Stimulated activated naive CD8-positive, alpha-beta T cell treated with anti-CD3 and anti-CD28 coated beads, Interleukin-15, amount 100 ng/mL, for 72 hours (primary cell): ENCODE data around the gene GOLGA8N.
"Not testable (repeated sequence)": the region's sequence is repeated elsewhere in the genome, so short reads cannot be mapped to it uniquely, and the experiment has no call there.

ENCODE experiments used
- ATAC-seq: fragments of 150-1000 bp; cut with Tn5 transposase; 2 replicates; pipeline ENCODE4 v1.10.0; 2021; ENCODE audit warnings: mild to moderate bottlenecking, moderate library complexity
- DNase-seq, 2 donors: peaks; one replicate each; pipeline ENCODE4 v3.0.0; 2021 to 2022
- H3K27ac Mint-ChIP-seq, 2 donors: one replicate each; pipeline ENCODE4 v1.8.0; 2022; ENCODE audit warnings: mild to moderate bottlenecking in 2 of 2, mixed read lengths in 2 of 2, moderate library complexity in 2 of 2
- H3K27me3 Mint-ChIP-seq: one replicate; pipeline ENCODE4 v1.8.0; 2022; ENCODE audit warnings: mixed read lengths
- H3K4me1 Mint-ChIP-seq: one replicate; pipeline ENCODE4 v1.8.0; 2022; ENCODE audit warnings: mild to moderate bottlenecking, mixed read lengths
- H3K4me3 Mint-ChIP-seq, 2 donors: one replicate each; pipeline ENCODE4 v1.8.0; 2022; ENCODE audit warnings: mild to moderate bottlenecking in 2 of 2, mixed read lengths in 2 of 2, moderate library complexity in 1 of 2
- H3K9me3 Mint-ChIP-seq, 2 donors: one replicate each; pipeline ENCODE4 v1.8.0; 2022; ENCODE audit warnings: mixed read lengths in 2 of 2

Gene GOLGA8N

GRCh38 chr15:32593151-32593550, at the start of gene GOLGA8N:
Gene GOLGA8N, plus strand, starts transcription at chr15:32593456.
- ATAC-seq, H3K27me3 Mint-ChIP-seq, H3K4me1 Mint-ChIP-seq, H3K4me3 Mint-ChIP-seq, DNase-seq, H3K27ac Mint-ChIP-seq, H3K9me3 Mint-ChIP-seq: not testable (repeated sequence)

DNA sequence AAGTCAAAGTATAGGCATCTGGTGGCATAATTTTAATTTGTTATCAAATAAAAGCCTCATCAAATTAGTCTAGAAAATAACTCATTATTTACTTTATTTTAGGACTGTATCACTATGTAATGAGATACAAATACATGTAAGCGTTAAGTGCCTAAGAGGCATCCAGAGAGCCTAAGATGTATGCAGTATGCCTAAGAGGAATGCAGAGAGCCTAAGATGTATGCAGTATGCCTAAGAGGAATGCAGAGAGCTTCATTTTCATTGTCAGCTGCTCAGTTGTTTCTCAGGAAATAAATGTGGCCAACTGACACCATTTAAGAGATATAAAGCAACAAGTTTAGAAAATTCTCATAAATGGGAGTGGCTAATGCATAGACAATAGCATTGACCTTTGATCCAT, 49.8 kb upstream of the GOLGA8N start:
- not testable (repeated sequence) for H3K4me1 Mint-ChIP-seq, ATAC-seq, H3K27me3 Mint-ChIP-seq, H3K9me3 Mint-ChIP-seq, H3K27ac Mint-ChIP-seq, DNase-seq, H3K4me3 Mint-ChIP-seq

GRCh38 chr15:32545129-32545528, 48.1 kb upstream of the GOLGA8N start:
- not testable (repeated sequence) for H3K27me3 Mint-ChIP-seq, DNase-seq, H3K4me3 Mint-ChIP-seq, H3K9me3 Mint-ChIP-seq, ATAC-seq, H3K4me1 Mint-ChIP-seq, H3K27ac Mint-ChIP-seq

DNA sequence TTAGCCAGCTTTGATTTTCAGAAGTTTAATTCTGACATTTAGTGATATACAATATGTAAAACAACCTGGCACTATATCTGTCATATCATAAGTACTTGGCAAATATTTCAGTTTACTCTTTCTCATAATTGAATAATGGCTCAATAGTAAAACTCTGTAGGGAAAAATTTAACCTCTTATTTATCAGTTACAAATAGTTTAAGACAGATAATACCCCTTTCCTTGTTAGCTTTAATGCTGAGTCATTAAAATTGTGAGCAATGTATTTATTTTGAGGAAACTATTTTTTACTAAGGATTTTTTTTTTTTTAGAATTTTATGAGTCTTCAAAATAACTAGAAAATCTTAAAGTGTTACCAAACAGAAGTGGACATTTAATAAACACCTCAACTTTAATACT, 38.7 kb upstream of the GOLGA8N start:
- not testable (repeated sequence) for H3K4me3 Mint-ChIP-seq, H3K27me3 Mint-ChIP-seq, ATAC-seq, DNase-seq, H3K9me3 Mint-ChIP-seq, H3K4me1 Mint-ChIP-seq, H3K27ac Mint-ChIP-seq

DNA sequence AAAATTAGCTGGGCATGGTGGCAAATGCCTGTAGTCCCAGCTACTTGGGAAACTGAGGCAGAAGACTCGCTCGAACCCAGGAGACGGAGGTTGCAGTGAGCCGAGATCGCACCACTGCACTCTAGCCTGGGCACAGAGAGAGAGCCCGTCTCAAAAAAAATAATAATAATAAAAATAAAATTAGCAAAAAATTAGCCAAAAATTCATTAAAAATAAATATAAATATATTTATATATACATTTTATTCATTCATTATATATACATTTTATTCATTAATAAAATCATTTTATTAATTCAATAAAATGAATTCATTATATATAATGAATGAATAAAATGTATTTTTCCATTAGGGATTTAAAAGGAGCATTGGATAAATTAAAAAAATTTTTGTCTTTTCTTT, 31.1 kb upstream of the GOLGA8N start:
- H3K9me3 Mint-ChIP-seq, H3K27ac Mint-ChIP-seq, DNase-seq, H3K4me3 Mint-ChIP-seq, ATAC-seq, H3K4me1 Mint-ChIP-seq, H3K27me3 Mint-ChIP-seq: not testable (repeated sequence)

GRCh38 chr15:32568988-32569387, 24.3 kb upstream of the GOLGA8N start:
- DNase-seq, ATAC-seq, H3K27ac Mint-ChIP-seq, H3K27me3 Mint-ChIP-seq, H3K9me3 Mint-ChIP-seq, H3K4me3 Mint-ChIP-seq, H3K4me1 Mint-ChIP-seq: not testable (repeated sequence)

GRCh38 chr15:32578482-32578881, 14.8 kb upstream of the GOLGA8N start:
- not testable (repeated sequence) for H3K4me1 Mint-ChIP-seq, H3K27me3 Mint-ChIP-seq, H3K9me3 Mint-ChIP-seq, ATAC-seq
- peak overlapping the region in 1 of 2 donors; percentile 3 for H3K27ac Mint-ChIP-seq
- peak overlapping the region; percentile 34 to 55 for H3K4me3 Mint-ChIP-seq
- DNase-seq, result peak in 1 of 2 donors; percentile 5

DNA sequence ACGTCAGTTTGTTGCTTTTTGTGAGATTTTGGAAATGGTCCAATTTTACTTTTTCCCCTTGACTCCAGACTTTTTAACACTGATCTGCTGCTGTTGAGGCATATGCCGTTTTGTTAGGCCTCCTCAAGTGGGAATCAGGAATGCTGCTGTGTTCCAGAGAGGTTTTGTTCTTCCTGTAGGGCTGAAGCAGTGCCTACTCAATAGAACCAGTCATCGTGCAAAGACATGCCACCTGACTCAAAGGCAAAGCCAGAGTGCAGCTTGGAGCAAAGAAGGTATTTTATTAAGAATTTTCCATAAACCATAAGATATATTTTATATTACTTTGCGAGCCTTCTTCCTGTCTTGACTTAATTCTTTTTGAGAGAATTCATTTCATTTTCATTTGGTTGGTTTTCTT, 7.4 kb upstream of the GOLGA8N start:
- DNase-seq, ATAC-seq, H3K27me3 Mint-ChIP-seq, H3K9me3 Mint-ChIP-seq, H3K4me1 Mint-ChIP-seq, H3K27ac Mint-ChIP-seq, H3K4me3 Mint-ChIP-seq: not testable (repeated sequence)

GRCh38 chr15:32609518-32609917, 16.3 kb downstream of the GOLGA8N start:
- not testable (repeated sequence) for H3K4me1 Mint-ChIP-seq, H3K27ac Mint-ChIP-seq, H3K9me3 Mint-ChIP-seq, H3K4me3 Mint-ChIP-seq, H3K27me3 Mint-ChIP-seq, ATAC-seq, DNase-seq

DNA sequence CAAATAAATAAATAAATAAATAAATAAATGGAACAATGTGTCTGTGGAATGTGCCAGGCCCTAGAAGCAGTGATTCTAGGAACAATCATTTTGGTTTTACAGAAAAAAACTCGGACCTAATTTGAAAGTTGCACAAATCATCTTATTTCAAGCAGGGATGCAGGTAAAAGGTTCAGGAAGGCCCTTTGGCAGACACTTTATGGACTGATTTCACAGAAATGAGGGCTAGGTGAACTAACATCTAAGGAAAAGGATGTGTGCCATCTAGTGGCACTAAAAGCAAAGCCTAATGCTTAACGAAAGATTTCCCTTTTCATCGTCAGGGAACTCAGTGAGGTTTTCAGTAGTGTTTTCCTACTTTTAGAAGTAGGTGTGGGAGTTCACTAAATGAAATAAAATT, 17.5 kb downstream of the GOLGA8N start:
- H3K4me1 Mint-ChIP-seq, H3K9me3 Mint-ChIP-seq, H3K4me3 Mint-ChIP-seq, H3K27ac Mint-ChIP-seq, DNase-seq, H3K27me3 Mint-ChIP-seq, ATAC-seq: not testable (repeated sequence)

GRCh38 chr15:32614712-32615050, 21.4 kb downstream of the GOLGA8N start:
- not testable (repeated sequence) for H3K9me3 Mint-ChIP-seq, DNase-seq, H3K27me3 Mint-ChIP-seq
- peak overlapping the region; percentile 92 to 93 for H3K4me3 Mint-ChIP-seq
- H3K4me1 Mint-ChIP-seq, result peaks cover 16% of the 10 kb centered on the region
- peak; percentile 35 for ATAC-seq
- H3K27ac Mint-ChIP-seq, result peak overlapping the region; percentile 98

- H3K27me3 Mint-ChIP-seq, H3K9me3 Mint-ChIP-seq: not testable (repeated sequence)
- DNase-seq (peak; percentile 82 to 92), ATAC-seq (peak; percentile 95)
- Mint-ChIP-seq H3K4me3 (peak within 1 kb of the TSS; percentile 92 to 93), H3K4me1 (peaks cover 16% of the 10 kb centered on the region), H3K27ac (peak within 1 kb of the TSS; percentile 98)
Measured at GRCh38 chr15:32615051-32615870, 22.0 kb downstream of the GOLGA8N start, which contains the start of gene ARHGAP11A. Gene ARHGAP11A, plus strand, starts transcription at chr15:32615504. Its CDS starts 708 bp downstream, at chr15:32616212.

DNA sequence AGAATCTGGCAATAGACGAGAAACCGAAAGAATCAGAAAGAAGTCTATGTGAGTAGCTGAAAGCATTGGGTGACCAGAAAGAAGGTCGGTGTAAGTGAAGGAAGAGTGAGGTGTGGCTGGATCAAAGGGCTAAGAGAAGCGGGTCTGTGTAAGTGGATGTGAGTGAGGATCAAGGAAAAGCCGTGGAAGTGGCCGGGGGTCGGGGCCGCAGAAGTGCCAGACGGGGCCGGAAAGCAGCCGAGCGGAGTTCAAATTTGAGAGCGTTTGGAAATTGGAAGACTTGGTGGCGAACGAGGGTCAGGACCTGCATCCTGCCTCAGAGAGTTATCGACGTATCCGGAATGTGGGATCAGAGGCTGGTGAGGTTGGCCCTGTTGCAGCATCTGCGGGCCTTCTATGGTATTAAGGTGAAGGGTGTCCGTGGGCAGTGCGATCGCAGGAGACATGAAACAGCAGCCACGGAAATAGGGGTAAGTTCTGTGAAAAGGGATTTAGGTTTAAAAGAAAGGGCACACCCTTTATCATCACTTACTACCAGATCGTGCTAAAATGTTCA, 22.7 kb downstream of the GOLGA8N start:
- DNase-seq, result peak; percentile 2 to 23
- not testable (repeated sequence) for H3K27me3 Mint-ChIP-seq, H3K9me3 Mint-ChIP-seq
- Mint-ChIP-seq H3K4me1 (peaks cover 16% of the 10 kb centered on the region), H3K27ac (peak overlapping the region; percentile 98), H3K4me3 (peak overlapping the region; percentile 92 to 93)
- ATAC-seq, result peak; percentile 33

DNA sequence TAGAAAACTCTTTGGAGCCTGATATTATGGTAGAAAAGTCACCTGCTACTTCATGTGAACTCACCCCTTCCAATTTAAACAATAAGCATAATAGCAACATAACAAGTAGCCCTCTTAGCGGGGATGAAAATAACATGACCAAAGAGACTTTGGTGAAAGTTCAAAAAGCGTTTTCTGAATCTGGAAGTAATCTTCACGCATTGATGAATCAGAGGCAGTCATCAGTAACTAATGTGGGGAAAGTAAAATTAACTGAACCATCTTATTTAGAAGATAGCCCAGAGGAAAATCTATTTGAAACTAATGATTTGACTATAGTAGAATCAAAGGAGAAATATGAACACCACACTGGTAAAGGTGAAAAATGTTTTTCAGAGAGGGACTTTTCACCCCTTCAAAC, 43.2 kb downstream of the GOLGA8N start:
- no peak for ATAC-seq
- Mint-ChIP-seq H3K9me3 (no peaks in the 10 kb centered on the region), H3K4me3 (no peak overlapping the region), H3K27ac (no peak overlapping the region), H3K27me3 (peaks cover 4% of the 10 kb centered on the region), H3K4me1 (peaks cover under 1% of the 10 kb centered on the region)
- no peak for DNase-seq

- H3K9me3 Mint-ChIP-seq, result no peaks in the 10 kb centered on the region
- DNase-seq (no peak), ATAC-seq (no peak)
- H3K4me3 Mint-ChIP-seq, result no peak overlapping the region
- H3K27ac Mint-ChIP-seq, result no peak overlapping the region
- H3K27me3 Mint-ChIP-seq, result peaks cover 11% of the 10 kb centered on the region
- peaks cover 6% of the 10 kb centered on the region for H3K4me1 Mint-ChIP-seq
Measured at GRCh38 chr15:32636908-32637567, 43.8 kb downstream of the GOLGA8N start.

DNA sequence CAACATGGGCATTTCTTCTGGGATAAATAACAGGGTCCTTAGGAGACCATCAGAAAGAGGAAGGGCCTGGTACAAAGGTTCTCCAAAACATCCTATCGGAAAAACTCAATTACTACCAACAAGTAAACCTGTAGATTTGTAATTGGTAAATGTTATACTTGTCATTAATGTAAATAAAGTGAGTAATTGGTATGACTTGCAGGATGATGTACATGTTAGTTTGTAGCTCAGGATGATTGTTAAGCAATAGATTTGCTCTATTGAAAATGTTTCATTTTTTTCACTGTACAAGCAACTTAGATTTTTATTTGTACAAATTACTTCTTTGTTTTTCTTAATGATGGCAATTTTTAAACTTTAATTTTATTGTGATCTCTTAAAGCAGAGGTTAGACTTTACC, 44.4 kb downstream of the GOLGA8N start:
- ATAC-seq (no peak), DNase-seq (no peak)
- Mint-ChIP-seq H3K4me1 (peaks cover 6% of the 10 kb centered on the region), H3K27me3 (peaks cover 11% of the 10 kb centered on the region), H3K4me3 (no peak overlapping the region), H3K27ac (no peak overlapping the region), H3K9me3 (no peaks in the 10 kb centered on the region)
